NT2/D1 (cell line): ENCODE measurements around the gene SYCE1L.

Source experiments
- SUZ12 ChIP-seq: IDR thresholded peaks from 2 replicates; pipeline ENCODE4 v1.6.1; 2011; ENCODE audit not compliant: insufficient read length, insufficient read depth; ENCODE audit errors: extremely low read depth
- YY1 ChIP-seq: IDR thresholded peaks from 2 replicates; pipeline ENCODE4 v1.6.1; 2011; ENCODE audit not compliant: insufficient read length, insufficient read depth

- TF ChIP-seq YY1 (no peak), SUZ12 (no peak)
Measured at GRCh38 chr16:77157346-77158058, 41.7 kb upstream of the SYCE1L start.
